ENCODE measurements around the gene CLC.
"Not testable (repeated sequence)": the region's sequence is repeated elsewhere in the genome, so short reads cannot be mapped to it uniquely, and the experiment has no call there.

The CLC gene

GRCh38 chr19:39728040-39728439, 9.8 kb downstream of the CLC start:
- DNase-seq (ENCODE audit: low spot score) = no peak

- DNase-seq (ENCODE audit: low spot score) = no peak
Measured at GRCh38 chr19:39727070-39727800, 10.6 kb downstream of the CLC start.

GRCh38 chr19:39725995-39726394, 11.8 kb downstream of the CLC start:
- no peak for DNase-seq (ENCODE audit: low spot score)

- DNase-seq (ENCODE audit: low spot score) = not testable (repeated sequence)
Measured at GRCh38 chr19:39720144-39720543, 17.7 kb downstream of the CLC start.

- no peak for DNase-seq (ENCODE audit: low spot score)
Measured at GRCh38 chr19:39710333-39710890, 27.4 kb downstream of the CLC start.

- DNase-seq (ENCODE audit: low spot score) = no peak
Measured at GRCh38 chr19:39709026-39709872, 28.6 kb downstream of the CLC start.

GRCh38 chr19:39708594-39708993, 29.2 kb downstream of the CLC start:
- DNase-seq (ENCODE audit: low spot score) = no peak

- no peak for DNase-seq (ENCODE audit: low spot score)
Measured at GRCh38 chr19:39705578-39706188, 32.1 kb downstream of the CLC start.

GRCh38 chr19:39704181-39705044, 33.4 kb downstream of the CLC start, which contains the start of gene LGALS14:
Gene LGALS14 (plus strand): TSS chr19:39704481. CDS start chr19:39704529, 48 bp downstream.
- no peak for DNase-seq (ENCODE audit: low spot score)

- DNase-seq (ENCODE audit: low spot score) = no peak
Measured at GRCh38 chr19:39701291-39701690, 36.5 kb downstream of the CLC start.

GRCh38 chr19:39698535-39698934, 39.3 kb downstream of the CLC start:
- DNase-seq (ENCODE audit: low spot score) = no peak

- DNase-seq (ENCODE audit: low spot score) = no peak
Measured at GRCh38 chr19:39696387-39696786, 41.4 kb downstream of the CLC start.

GRCh38 chr19:39695759-39696158, 42.1 kb downstream of the CLC start:
- DNase-seq (ENCODE audit: low spot score) = no peak

GRCh38 chr19:39692822-39693221, 45.0 kb downstream of the CLC start:
- no peak for DNase-seq (ENCODE audit: low spot score)

- DNase-seq (ENCODE audit: low spot score) = no peak
Measured at GRCh38 chr19:39692166-39692565, 45.7 kb downstream of the CLC start.

GRCh38 chr19:39688637-39689036, 49.2 kb downstream of the CLC start:
- DNase-seq (ENCODE audit: low spot score) = not testable (repeated sequence)

GRCh38 chr19:39686739-39687138, 51.1 kb downstream of the CLC start:
- DNase-seq (ENCODE audit: low spot score) = no peak

GRCh38 chr19:39684267-39684666, 53.6 kb downstream of the CLC start:
- DNase-seq (ENCODE audit: low spot score) = no peak

- no peak for DNase-seq (ENCODE audit: low spot score)
Measured at GRCh38 chr19:39681416-39681815, 56.4 kb downstream of the CLC start.

Data from hematopoietic multipotent progenitor cell treated with erythropoietin and hydrocortisone succinate and interleukin-3 and kit ligand, for 17 days (in vitro differentiated cells).